Chondrocyte (in vitro differentiated cells): ENCODE measurements around the gene NUP133. TPM values are rescaled to one million over a fixed set of nuclear protein-coding genes. Genes with fewer than 3 reads are reported as not detected.
"Not testable (repeated sequence)": the region's sequence is repeated elsewhere in the genome, so short reads cannot be mapped to it uniquely, and the experiment has no call there.

Experiments used
- DNase-seq: peaks from one replicate; pipeline ENCODE4 v3.0.0; 2021; ENCODE audit warnings: mixed read lengths, low spot score
- H3K27ac Mint-ChIP-seq: one replicate; pipeline ENCODE4 v1.8.0; 2021; ENCODE audit warnings: mild to moderate bottlenecking, moderate library complexity, mixed read lengths; ENCODE audit not compliant: unreplicated experiment
- H3K27me3 Mint-ChIP-seq: 2 replicates; pipeline ENCODE4 v1.8.0; 2021; ENCODE audit warnings: low read depth, mixed read lengths
- H3K36me3 Mint-ChIP-seq: 2 replicates; pipeline ENCODE4 v1.8.0; 2021; ENCODE audit warnings: low read depth, mixed read lengths
- H3K4me1 Mint-ChIP-seq: 2 replicates; pipeline ENCODE4 v1.8.0; 2021; ENCODE audit warnings: low read depth, mild to moderate bottlenecking, mixed read lengths
- H3K4me3 Mint-ChIP-seq: one replicate; pipeline ENCODE4 v1.8.0; 2021; ENCODE audit warnings: mild to moderate bottlenecking, moderate library complexity, mixed read lengths; ENCODE audit not compliant: unreplicated experiment
- H3K9me3 Mint-ChIP-seq: 2 replicates; pipeline ENCODE4 v1.8.0; 2021; ENCODE audit warnings: low read depth, mixed read lengths
- CTCF ChIP-seq: fragments of 200-600 bp; sonication (generic); IDR thresholded peaks from 2 replicates; pipeline ENCODE4 v1.5.0; 2021; ENCODE audit warnings: antibody characterized with exemption, mild to moderate bottlenecking, moderate library complexity
- total RNA-seq: library from RNA; stranded (reverse); gene quantifications from 3 replicates; pipeline ENCODE4 v1.2.1, GENCODE V29; 2021

Gene NUP133
- total RNA-seq, 1 donor from 2014 or later: 30.7 TPM

DNA sequence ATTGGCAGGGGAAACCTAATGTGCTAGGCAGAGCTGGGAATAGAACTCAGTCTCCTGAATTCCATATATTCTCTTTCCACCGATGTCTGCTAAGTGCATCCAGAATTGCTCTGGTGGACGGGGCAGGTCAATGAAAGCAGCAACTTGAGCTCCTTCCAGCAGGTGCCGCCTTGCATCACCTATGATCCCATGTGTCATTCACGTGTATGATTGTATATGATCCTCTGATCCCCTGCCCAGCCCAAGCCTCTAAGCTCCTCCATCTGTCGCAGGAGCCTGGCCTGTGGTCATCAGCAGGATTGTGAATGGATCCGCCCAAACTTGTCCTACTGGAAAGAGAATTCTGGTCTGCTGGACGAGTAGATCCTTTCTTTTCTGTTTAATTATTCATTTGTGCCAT lies 87.4 kb downstream of the NUP133 start:
- H3K4me1 Mint-ChIP-seq: no peaks in the 10 kb centered on the region
- no peak for DNase-seq
- peaks cover 4% of the 10 kb centered on the region for H3K9me3 Mint-ChIP-seq
- peaks cover 8% of the 10 kb centered on the region for H3K27me3 Mint-ChIP-seq
- no peak for TF ChIP-seq CTCF
- no peak overlapping the region for H3K4me3 Mint-ChIP-seq
- peaks cover 3% of the 10 kb centered on the region for H3K36me3 Mint-ChIP-seq
- H3K27ac Mint-ChIP-seq: no peak overlapping the region

DNA sequence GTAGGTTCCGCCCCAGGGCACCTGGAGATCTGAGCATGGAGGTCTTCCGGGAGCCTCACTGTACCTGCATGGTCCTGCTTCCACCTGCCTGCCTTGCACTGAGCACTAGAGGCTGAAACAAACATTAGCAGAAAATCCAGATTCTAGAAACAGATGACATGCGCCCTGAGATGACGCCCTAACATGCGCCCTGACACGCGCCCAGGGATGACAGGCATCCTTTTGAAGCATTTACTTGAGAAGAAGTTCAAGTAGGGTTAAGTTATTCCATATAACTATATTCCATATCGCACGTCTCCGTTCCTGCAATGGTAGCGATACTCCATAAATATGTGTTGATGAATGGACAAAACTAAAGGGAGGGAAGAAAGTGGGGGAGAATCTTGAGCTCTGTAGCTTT lies 87.9 kb downstream of the NUP133 start:
- no peak for TF ChIP-seq CTCF
- no peaks in the 10 kb centered on the region for H3K4me1 Mint-ChIP-seq
- peaks cover 3% of the 10 kb centered on the region for H3K36me3 Mint-ChIP-seq
- H3K4me3 Mint-ChIP-seq: no peak overlapping the region
- peaks cover 4% of the 10 kb centered on the region for H3K9me3 Mint-ChIP-seq
- H3K27ac Mint-ChIP-seq: no peak overlapping the region
- peaks cover 5% of the 10 kb centered on the region for H3K27me3 Mint-ChIP-seq
- DNase-seq: no peak

DNA sequence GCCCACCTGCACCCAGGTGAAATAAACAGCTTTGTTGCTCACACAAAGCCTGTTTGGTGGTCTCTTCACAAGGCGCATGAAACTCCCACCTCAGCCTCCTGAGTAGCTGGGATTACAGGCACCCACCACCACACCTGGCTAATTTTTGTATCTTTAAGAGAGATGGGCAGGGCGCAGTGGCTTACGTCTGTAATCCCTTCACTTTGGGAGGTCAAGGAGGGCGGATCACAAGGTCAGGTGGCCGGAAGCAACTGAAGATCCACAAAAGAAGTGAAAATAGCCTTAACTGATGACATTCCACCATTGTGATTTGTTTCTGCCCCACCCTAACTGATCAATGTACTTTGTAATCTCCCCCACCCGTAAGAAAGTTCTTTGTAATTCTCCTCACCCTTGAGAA lies 89.6 kb downstream of the NUP133 start:
- not testable (repeated sequence) for H3K4me3 Mint-ChIP-seq, H3K36me3 Mint-ChIP-seq, H3K9me3 Mint-ChIP-seq, H3K4me1 Mint-ChIP-seq, H3K27ac Mint-ChIP-seq, H3K27me3 Mint-ChIP-seq, DNase-seq

DNA sequence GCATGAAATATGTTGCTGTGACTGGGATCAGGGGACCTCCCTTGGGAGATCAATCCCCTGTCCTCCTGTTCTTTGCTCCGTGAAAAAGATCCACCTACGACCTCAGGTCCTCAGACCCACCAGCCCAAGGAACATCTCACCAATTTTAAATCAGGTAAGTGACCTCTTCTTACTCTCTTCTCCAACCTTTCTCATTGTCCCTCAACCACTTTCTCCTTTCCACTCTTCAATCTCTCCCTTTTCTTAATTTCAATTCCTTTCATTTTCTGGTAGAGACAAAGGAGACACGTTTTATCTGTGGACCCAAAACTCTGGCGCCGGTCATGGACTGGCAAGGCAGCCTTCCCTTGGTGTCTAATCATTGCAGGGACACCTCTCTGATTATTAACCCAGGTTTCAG lies 95.3 kb downstream of the NUP133 start:
- H3K27ac Mint-ChIP-seq, H3K9me3 Mint-ChIP-seq, H3K27me3 Mint-ChIP-seq, H3K4me3 Mint-ChIP-seq, DNase-seq, H3K36me3 Mint-ChIP-seq: not testable (repeated sequence)
- peaks cover 40% of the 10 kb centered on the region for H3K4me1 Mint-ChIP-seq

DNA sequence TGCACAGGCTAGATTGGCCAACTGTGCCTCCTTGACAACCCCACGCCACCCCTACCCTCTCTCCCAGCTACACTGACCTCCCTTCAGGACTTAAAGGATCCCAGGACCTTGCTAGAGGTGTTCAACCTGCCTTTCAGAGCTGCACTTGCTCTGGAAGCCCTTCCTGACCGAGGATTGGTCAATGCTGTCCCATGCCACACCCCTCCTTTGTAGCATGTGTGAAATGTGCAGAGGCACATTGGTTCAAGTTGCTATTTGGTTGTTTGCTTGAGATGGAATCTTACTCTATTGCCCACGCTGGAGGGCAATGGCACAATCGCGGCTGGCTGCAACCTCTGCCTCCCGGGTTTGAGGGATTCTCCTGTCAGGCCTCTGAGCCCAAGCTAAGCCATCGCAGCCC lies 96.1 kb downstream of the NUP133 start:
- Mint-ChIP-seq H3K36me3 (no peaks in the 10 kb centered on the region), H3K4me3 (no peak overlapping the region), H3K27me3 (peaks cover 11% of the 10 kb centered on the region), H3K9me3 (no peaks in the 10 kb centered on the region), H3K27ac (no peak overlapping the region), H3K4me1 (peaks cover 46% of the 10 kb centered on the region)
- no peak for TF ChIP-seq CTCF
- no peak for DNase-seq

DNA sequence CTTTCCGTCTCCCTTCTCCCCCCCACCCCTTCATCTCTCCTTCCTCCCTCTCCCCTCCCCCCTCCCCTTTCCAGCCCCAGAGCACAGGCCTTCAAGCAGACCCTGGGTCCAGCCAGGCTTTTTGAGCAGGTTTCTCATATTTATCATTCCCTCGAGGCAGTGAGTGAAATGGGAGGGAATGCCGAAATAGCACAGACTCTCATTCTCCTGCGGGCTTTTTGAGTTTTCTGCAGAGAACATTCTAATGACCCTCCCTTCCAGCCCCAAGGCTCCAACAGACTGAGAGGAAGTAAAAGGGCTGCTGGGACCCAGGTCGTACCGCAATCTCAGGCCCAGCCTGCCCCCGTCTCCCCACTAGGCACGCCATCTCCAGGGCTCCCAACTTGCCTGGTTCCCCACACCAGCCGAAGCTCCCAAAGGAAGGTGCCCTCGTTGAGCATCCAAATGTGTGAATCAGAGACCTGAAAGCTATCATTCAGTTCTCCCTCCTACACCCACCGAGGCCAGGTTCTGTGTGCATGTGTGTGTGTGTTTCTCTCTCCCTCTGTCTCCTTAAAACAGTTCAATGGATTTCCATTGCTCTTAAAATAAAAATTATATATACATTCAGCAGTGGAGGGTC lies 96.6 kb downstream of the NUP133 start:
- Mint-ChIP-seq H3K27me3 (peaks cover 15% of the 10 kb centered on the region), H3K4me3 (no peak overlapping the region), H3K27ac (peak overlapping the region; percentile 93), H3K9me3 (no peaks in the 10 kb centered on the region), H3K36me3 (no peaks in the 10 kb centered on the region), H3K4me1 (peaks cover 51% of the 10 kb centered on the region)
- no peak for DNase-seq
- TF ChIP-seq CTCF: no peak
